ENCODE results near the gene KCNJ13. TPM values are rescaled to one million over a fixed set of nuclear protein-coding genes. Genes with fewer than 3 reads are reported as not detected.

KCNJ13 gene
- total RNA-seq, 1 experiment from 2014 or later, result not detected

GRCh38 chr2:232817756-232818155, 41.4 kb upstream of the KCNJ13 start (continued):
- TF ChIP-seq POLR2AphosphoS5 (IDR thresholded peaks at IDR 0.05; ENCODE audit: low read depth, low read length) (no peak), SP1 (IDR thresholded peaks at IDR 0.05; ENCODE audit: low read depth) (no peak), POLR2A (IDR thresholded peaks at IDR 0.05; ENCODE audit: borderline replicate concordance, extremely low read depth, insufficient read depth, insufficient read length) (no peak), SRF (IDR thresholded peaks at IDR 0.05; ENCODE audit: low read depth) (no peak), ZNF274 (IDR thresholded peaks at IDR 0.05; ENCODE audit: low read depth, low read length) (no peak)

DNA sequence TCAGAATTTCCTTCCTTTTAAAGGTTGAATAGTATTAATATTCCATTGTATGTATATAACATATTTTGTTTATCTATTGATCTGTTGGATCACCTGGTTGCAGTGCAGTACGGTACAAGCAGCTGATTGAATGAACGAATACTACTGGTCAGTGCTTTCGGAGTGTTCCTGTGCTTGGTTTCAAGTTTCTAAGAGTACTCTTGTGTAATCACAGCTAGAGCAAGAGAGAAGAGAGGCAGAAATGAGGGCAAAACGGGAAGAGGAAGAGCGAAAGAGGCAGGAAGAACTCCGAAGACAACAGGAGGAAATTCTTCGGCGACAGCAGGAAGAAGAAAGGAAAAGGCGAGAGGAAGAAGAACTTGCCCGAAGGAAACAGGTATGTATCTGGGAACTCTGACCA, 40.3 kb upstream of the KCNJ13 start:
- DNase-seq (ENCODE audit: low read depth, low spot score), result no peak
- Histone ChIP-seq H3K4me1 (ENCODE audit: control insufficient read depth in 1 of 2, insufficient read depth in 2 of 2, low read length in 2 of 2) (no peaks in the 10 kb centered on the region), H3K27ac (ENCODE audit: low read depth, low read length) (no peak overlapping the region), H4K20me1 (ENCODE audit: insufficient read depth) (no peaks in the 10 kb centered on the region), H3K36me3 (ENCODE audit: control insufficient read depth in 1 of 2, insufficient read depth in 2 of 2, low read length in 2 of 2) (peaks cover 25 to 36% of the 10 kb centered on the region in 2 experiments; a peak in 3 of 4 replicates), H2AFZ (ENCODE audit: low read depth, low read length, poor library complexity, severe bottlenecking) (no peak overlapping the region), H3K27me3 (ENCODE audit: insufficient read depth, low read length) (no peaks in the 10 kb centered on the region), H3K79me2 (ENCODE audit: insufficient read depth, low read length) (no peaks in the 10 kb centered on the region), H3K9ac (ENCODE audit: low read length) (no peak overlapping the region), H3K9me3 (ENCODE audit: control insufficient read depth in 1 of 2, insufficient read depth in 1 of 2, low read depth in 1 of 2, low read length in 2 of 2) (no peaks in the 10 kb centered on the region), H3K4me2 (ENCODE audit: low read length) (no peak overlapping the region), H3K9me2 (ENCODE audit: insufficient read depth) (no peaks in the 10 kb centered on the region), H3K4me3 (replicated peaks in 1 of 2; ENCODE audit: low read depth in 1 of 2, low read length in 2 of 2) (no peak overlapping the region)
- ChIA-PET POLR2A (no interaction called here), RAD21 (ENCODE audit: low non-redundant PET in 1 of 2, low total read pairs in 2 of 2, uncharacterized antibody in 2 of 2, unreplicated experiment in 2 of 2) (no interaction called here), CTCF (no interaction called here)
- no TSS peak for BruUV-seq (replicated peaks)
- TF ChIP-seq SP1 (IDR thresholded peaks at IDR 0.05; ENCODE audit: low read depth) (no peak), EZH2 (IDR thresholded peaks at IDR 0.05) (no peak), POLR2AphosphoS5 (IDR thresholded peaks at IDR 0.05; ENCODE audit: low read depth, low read length) (no peak), MAX (IDR thresholded peaks at IDR 0.05) (no peak), RAD21 (IDR thresholded peaks at IDR 0.05; ENCODE audit: low read depth) (no peak), ELF1 (IDR thresholded peaks at IDR 0.05; ENCODE audit: borderline replicate concordance, low read depth) (no peak), ZNF274 (IDR thresholded peaks at IDR 0.05; ENCODE audit: low read depth, low read length) (no peak), ATF3 (IDR thresholded peaks at IDR 0.05) (no peak), SIN3A (IDR thresholded peaks at IDR 0.05; ENCODE audit: low read depth) (no peak), EZH2phosphoT487 (IDR thresholded peaks at IDR 0.05; ENCODE audit: borderline replicate concordance) (no peak), CBX3 (IDR thresholded peaks at IDR 0.05; ENCODE audit: low read depth) (no peak), CEBPB (IDR thresholded peaks at IDR 0.05; ENCODE audit: low read depth) (no peak), SRF (IDR thresholded peaks at IDR 0.05; ENCODE audit: low read depth) (no peak), YY1 (IDR thresholded peaks at IDR 0.05; ENCODE audit: extremely low read depth, insufficient replicate concordance, low read depth, low read length) (no peak)
- TF ChIP-seq, protein P1, sequence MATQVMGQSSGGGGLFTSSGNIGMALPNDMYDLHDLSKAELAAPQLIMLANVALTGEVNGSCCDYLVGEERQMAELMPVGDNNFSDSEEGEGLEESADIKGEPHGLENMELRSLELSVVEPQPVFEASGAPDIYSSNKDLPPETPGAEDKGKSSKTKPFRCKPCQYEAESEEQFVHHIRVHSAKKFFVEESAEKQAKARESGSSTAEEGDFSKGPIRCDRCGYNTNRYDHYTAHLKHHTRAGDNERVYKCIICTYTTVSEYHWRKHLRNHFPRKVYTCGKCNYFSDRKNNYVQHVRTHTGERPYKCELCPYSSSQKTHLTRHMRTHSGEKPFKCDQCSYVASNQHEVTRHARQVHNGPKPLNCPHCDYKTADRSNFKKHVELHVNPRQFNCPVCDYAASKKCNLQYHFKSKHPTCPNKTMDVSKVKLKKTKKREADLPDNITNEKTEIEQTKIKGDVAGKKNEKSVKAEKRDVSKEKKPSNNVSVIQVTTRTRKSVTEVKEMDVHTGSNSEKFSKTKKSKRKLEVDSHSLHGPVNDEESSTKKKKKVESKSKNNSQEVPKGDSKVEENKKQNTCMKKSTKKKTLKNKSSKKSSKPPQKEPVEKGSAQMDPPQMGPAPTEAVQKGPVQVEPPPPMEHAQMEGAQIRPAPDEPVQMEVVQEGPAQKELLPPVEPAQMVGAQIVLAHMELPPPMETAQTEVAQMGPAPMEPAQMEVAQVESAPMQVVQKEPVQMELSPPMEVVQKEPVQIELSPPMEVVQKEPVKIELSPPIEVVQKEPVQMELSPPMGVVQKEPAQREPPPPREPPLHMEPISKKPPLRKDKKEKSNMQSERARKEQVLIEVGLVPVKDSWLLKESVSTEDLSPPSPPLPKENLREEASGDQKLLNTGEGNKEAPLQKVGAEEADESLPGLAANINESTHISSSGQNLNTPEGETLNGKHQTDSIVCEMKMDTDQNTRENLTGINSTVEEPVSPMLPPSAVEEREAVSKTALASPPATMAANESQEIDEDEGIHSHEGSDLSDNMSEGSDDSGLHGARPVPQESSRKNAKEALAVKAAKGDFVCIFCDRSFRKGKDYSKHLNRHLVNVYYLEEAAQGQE (IDR thresholded peaks at IDR 0.05; ENCODE audit: low read depth), result no peak
- no peak for ATAC-seq
- intact Hi-C loops (cut with micrococcal nuclease), result no loop called here
